B cell (primary cell): ENCODE data around the gene STAG2. TPM values are rescaled to one million over a fixed set of nuclear protein-coding genes. Genes with fewer than 3 reads are reported as not detected.

Source experiments
- ATAC-seq: fragments of 200-7000 bp; cut with Tn5 transposase; one replicate; pipeline ENCODE4 v1.10.0; 2021; ENCODE audit warnings: low read depth, mild to moderate bottlenecking, moderate number of reproducible peaks, moderate library complexity
- CTCF ChIA-PET: fragments of 350-600 bp; sonication (Branson Sonifier 250); formaldehyde crosslinking; loops from one replicate; lab custom pipeline; 2021; ENCODE audit warnings: antibody characterized with exemption, inconsistent platforms; lab: Charles Lee
- POLR2A ChIA-PET: fragments of 350-600 bp; sonication (Branson Sonifier 250); formaldehyde crosslinking; loops from one replicate; lab custom pipeline; 2021; ENCODE audit warnings: antibody characterized with exemption; lab: Charles Lee
- DNase-seq: peaks from one replicate; pipeline ENCODE4 v3.0.0; 2013
- H2AFZ ChIP-seq: 2 replicates; pipeline ENCODE4 v1.6.1; 2012; ENCODE audit warnings: mild to moderate bottlenecking, low read depth, low read length; ENCODE audit not compliant: insufficient read depth, poor library complexity, severe bottlenecking
- H3K27ac ChIP-seq, 2 donors: 1 replicate in 1 of 2; 2 replicates in 1 of 2; pipeline ENCODE4 v1.5.1; 2012 to 2013; ENCODE audit warnings: low read length in 2 of 2, mild to moderate bottlenecking in 2 of 2, moderate library complexity in 1 of 2
- H3K27me3 ChIP-seq, 4 experiments: fragments of 200-600 bp in 1 of 4; sonication (generic) in 1 of 4; replicated peaks in 1 of 4; 1 replicate in 2 of 4; 2 replicates in 2 of 4; pipeline versions ENCODE4 v1.6.1 to v1.7.0; 2013 to 2016; ENCODE audit warnings: low read length in 3 of 4, mild to moderate bottlenecking in 2 of 4, mixed read lengths in 1 of 4, moderate library complexity in 1 of 4; ENCODE audit not compliant: insufficient read depth in 4 of 4, control insufficient read depth in 3 of 4; ENCODE audit errors: control extremely low read depth in 1 of 4
- H3K36me3 ChIP-seq, 2 experiments: replicated peaks in 1 of 2; 1 replicate in 1 of 2; 2 replicates in 1 of 2; pipeline versions ENCODE4 v1.6.1 to v1.7.1; 2013; ENCODE audit warnings: low read length in 1 of 2; ENCODE audit not compliant: insufficient read depth in 2 of 2, control insufficient read depth in 1 of 2; ENCODE audit errors: control extremely low read depth in 1 of 2, extremely low read depth in 1 of 2
- H3K4me1 ChIP-seq, 2 donors: fragments of 200-600 bp in 1 of 2; sonication (generic) in 1 of 2; 1 replicate in 1 of 2; 2 replicates in 1 of 2; pipeline versions ENCODE4 v1.5.1 to v1.6.1; 2013 to 2017; ENCODE audit warnings: low read length in 2 of 2; ENCODE audit not compliant: control insufficient read depth in 2 of 2, insufficient read depth in 2 of 2
- H3K4me2 ChIP-seq: replicated peaks from 2 replicates; pipeline ENCODE3; 2012; ENCODE audit warnings: mild to moderate bottlenecking, low read depth, low read length; ENCODE audit not compliant: poor library complexity, severe bottlenecking
- H3K4me3 ChIP-seq, 5 experiments: fragments of 200-600 bp in 1 of 5; sonication (generic) in 1 of 5; 1 replicate in 3 of 5; 2 replicates in 2 of 5; pipeline versions ENCODE4 v1.5.1 to v1.7.0; 2011 to 2016; ENCODE audit warnings: low read length in 4 of 5, mild to moderate bottlenecking in 4 of 5, low read depth in 2 of 5, control low read depth in 1 of 5, moderate library complexity in 1 of 5; ENCODE audit not compliant: insufficient read depth in 1 of 5; ENCODE audit errors: control extremely low read depth in 1 of 5, extremely low read depth in 1 of 5
- H3K79me2 ChIP-seq: fragments of 200-600 bp; sonication (generic); one replicate; pipeline ENCODE4 v1.6.0; 2016; ENCODE audit warnings: low read length; ENCODE audit not compliant: control insufficient read depth, insufficient read depth
- H3K9ac ChIP-seq: fragments of 200-600 bp; sonication (generic); 2 replicates; pipeline ENCODE4 v1.6.1; 2017; ENCODE audit warnings: mild to moderate bottlenecking, low read length, moderate library complexity
- H3K9me3 ChIP-seq, 3 donors: one replicate each; pipeline versions ENCODE4 v1.6.1 to v1.7.1; 2013; ENCODE audit warnings: low read length in 2 of 3; ENCODE audit not compliant: control insufficient read depth in 2 of 3, insufficient read depth in 1 of 3; ENCODE audit errors: control extremely low read depth in 1 of 3
- H4K20me1 ChIP-seq: 2 replicates; pipeline ENCODE4 v1.6.0; 2012; ENCODE audit warnings: mild to moderate bottlenecking, low read length; ENCODE audit not compliant: insufficient read depth, control insufficient read depth, poor library complexity, severe bottlenecking
- H3K27ac Mint-ChIP-seq: one replicate; pipeline ENCODE4 v1.8.0; 2021; ENCODE audit warnings: mixed read lengths
- H3K27me3 Mint-ChIP-seq: one replicate; pipeline ENCODE4 v1.8.0; 2021; ENCODE audit warnings: mixed read lengths
- H3K4me1 Mint-ChIP-seq: one replicate; pipeline ENCODE4 v1.8.0; 2021; ENCODE audit warnings: mixed read lengths
- H3K4me3 Mint-ChIP-seq: one replicate; pipeline ENCODE4 v1.8.0; 2021; ENCODE audit warnings: mixed read lengths
- H3K9me3 Mint-ChIP-seq: one replicate; pipeline ENCODE4 v1.8.0; 2022; ENCODE audit warnings: mixed read lengths; ENCODE audit not compliant: insufficient read depth
- CTCF ChIP-seq: fragments of 200-600 bp; IDR thresholded peaks from one replicate; pipeline ENCODE4 v1.8.0; 2022; ENCODE audit warnings: antibody characterized with exemption, mild to moderate bottlenecking
- EZH2 ChIP-seq: IDR thresholded peaks from 2 replicates; pipeline ENCODE4 v1.6.1; 2012; ENCODE audit warnings: borderline replicate concordance, low read depth, mild to moderate bottlenecking, moderate library complexity, low read length; ENCODE audit not compliant: insufficient read depth, poor library complexity, severe bottlenecking
- WGBS: methylation state at CpG from one replicate; pipeline ENCODE4 v1.1.5; 2013; ENCODE audit warnings: missing lambda C conversion rate; ENCODE audit not compliant: insufficient coverage; 5-methylcytosine and 5-hydroxymethylcytosine counted together
- intact Hi-C: fragments of 100-400 bp; cut with micrococcal nuclease; formaldehyde crosslinking; loops from one replicate; pipeline ENCODE4 v1.10.0; 2022
- polyA plus RNA-seq: library from polyadenylated mRNA; depleted of rRNA; stranded (reverse); fragments of >200 nt; gene quantifications from 2 replicates; pipeline ENCODE4 v1.2.3, GENCODE V29; 2012
- total RNA-seq, 2 donors: library from RNA; stranded (reverse); fragments of 120-200 nt in 1 of 2; gene quantifications; 1 replicate in 1 of 2; 2 replicates in 1 of 2; pipeline versions ENCODE4 v1.2.3 to v1.2.4, GENCODE V29; 2013 to 2022

STAG2 gene
- total and polyA plus RNA-seq, 2 donors (not counting 1 experiment from before 2014, with no cell fraction given): 15.3 to 117 TPM

GRCh38 chrX:124030520-124030919 is 69.0 kb downstream of the STAG2 start:
- Mint-ChIP-seq H3K4me1 (peaks cover 11% of the 10 kb centered on the region), H3K9me3 (no peaks in the 10 kb centered on the region), H3K27ac (no peak overlapping the region), H3K27me3 (no peaks in the 10 kb centered on the region), H3K4me3 (no peak overlapping the region)
- TF ChIP-seq EZH2 (no peak), CTCF (no peak)
- intact Hi-C loops: no loop called here
- DNase-seq (no peak), ATAC-seq (no peak)
- H2AFZ ChIP-seq: no peak overlapping the region
- H3K36me3 ChIP-seq: peaks cover 1 to 30% of the 10 kb centered on the region in 2 experiments
- H3K4me2 ChIP-seq: no peak overlapping the region
- CTCF ChIA-PET: interaction anchor here (1.0 kb wide), 1 partner anchor 196 kb away, joined by 3 read pairs; no protein-coding TSS in a partner anchor
- H3K79me2 ChIP-seq: peaks cover 7% of the 10 kb centered on the region
- no peak overlapping the region for H3K9ac ChIP-seq
- no peaks in the 10 kb centered on the region for H3K27me3 ChIP-seq
- no peak overlapping the region for H3K4me3 ChIP-seq
- H4K20me1 ChIP-seq: peaks cover 8% of the 10 kb centered on the region
- H3K27ac ChIP-seq: peak overlapping the region in 1 of 2 donors; percentile 15
- H3K4me1 ChIP-seq: peaks cover 0 to 3% of the 10 kb centered on the region in 2 donors
- no peaks in the 10 kb centered on the region for H3K9me3 ChIP-seq
- POLR2A ChIA-PET: no interaction called here
- WGBS: no CpG with 5 or more reads among the region's 1 CpG

GRCh38 chrX:124033821-124034220 is 72.3 kb downstream of the STAG2 start:
- Mint-ChIP-seq H3K9me3 (no peaks in the 10 kb centered on the region), H3K27me3 (no peaks in the 10 kb centered on the region), H3K4me3 (no peak overlapping the region), H3K4me1 (peaks cover 10% of the 10 kb centered on the region), H3K27ac (no peak overlapping the region)
- Histone ChIP-seq H3K4me1 (peaks cover 0 to 3% of the 10 kb centered on the region in 2 donors), H4K20me1 (peaks cover 8% of the 10 kb centered on the region), H3K27ac (no peak overlapping the region), H3K36me3 (peaks cover 0 to 28% of the 10 kb centered on the region in 2 experiments), H2AFZ (no peak overlapping the region), H3K4me2 (no peak overlapping the region), H3K4me3 (no peak overlapping the region), H3K79me2 (peaks cover 10% of the 10 kb centered on the region), H3K9ac (no peak overlapping the region), H3K27me3 (no peaks in the 10 kb centered on the region), H3K9me3 (no peaks in the 10 kb centered on the region)
- no CpG with 5 or more reads among the region's 1 CpG for WGBS
- no peak for DNase-seq
- ChIA-PET POLR2A (no interaction called here), CTCF (no interaction called here)
- TF ChIP-seq EZH2 (no peak), CTCF (no peak)
- ATAC-seq: no peak
- intact Hi-C loops: no loop called here
